GM13977 (cell line): ENCODE results near the gene GAPVD1.
A peak's percentile ranks its signal among the peaks of the same experiment; 100 is the strongest.
"Not testable (repeated sequence)": the region's sequence is repeated elsewhere in the genome, so short reads cannot be mapped to it uniquely, and the experiment has no call there.

ENCODE experiments used
- DNase-seq: peaks from one replicate; pipeline ENCODE4 v3.0.0; 2012; ENCODE audit warnings: low spot score
- in situ Hi-C: fragments of 300-500 bp; cut with MboI; formaldehyde crosslinking; loops from one replicate; pipeline ENCODE4 v1.12.0; 2022; ENCODE audit warnings: low sequenced_read_pairs, low pct_unique_long_range_greater_than_20kb, mixed read lengths, inconsistent platforms; ENCODE audit not compliant: unreplicated experiment
- TF ChIP-seq, protein P1 (sequence below): IDR thresholded peaks from 2 replicates; pipeline ENCODE4 v1.5.1; 2012; ENCODE audit warnings: mild to moderate bottlenecking, control low read depth; ENCODE audit not compliant: insufficient read depth; ENCODE audit errors: extremely low read depth, missing control alignments

Gene GAPVD1

DNA sequence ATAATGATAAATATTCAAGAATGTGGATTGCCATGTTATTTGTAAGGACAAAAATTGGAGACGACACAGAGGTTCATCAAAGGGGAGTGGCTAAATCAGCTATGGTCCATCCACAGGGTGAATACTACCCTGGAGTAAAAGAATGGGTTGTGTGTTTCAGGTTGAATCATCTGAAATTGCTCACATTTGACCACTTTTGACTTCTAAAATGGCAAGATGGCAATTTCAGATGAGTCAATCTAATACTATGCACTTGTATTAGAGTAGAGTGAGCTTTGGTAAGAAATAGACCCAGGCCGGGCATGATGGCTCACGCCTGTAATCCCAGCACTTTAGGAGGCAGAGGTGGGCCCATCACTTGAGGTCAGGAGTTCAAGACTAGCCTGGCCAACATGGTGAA is 131.8 kb downstream of the GAPVD1 start:
- TF ChIP-seq, protein P1, sequence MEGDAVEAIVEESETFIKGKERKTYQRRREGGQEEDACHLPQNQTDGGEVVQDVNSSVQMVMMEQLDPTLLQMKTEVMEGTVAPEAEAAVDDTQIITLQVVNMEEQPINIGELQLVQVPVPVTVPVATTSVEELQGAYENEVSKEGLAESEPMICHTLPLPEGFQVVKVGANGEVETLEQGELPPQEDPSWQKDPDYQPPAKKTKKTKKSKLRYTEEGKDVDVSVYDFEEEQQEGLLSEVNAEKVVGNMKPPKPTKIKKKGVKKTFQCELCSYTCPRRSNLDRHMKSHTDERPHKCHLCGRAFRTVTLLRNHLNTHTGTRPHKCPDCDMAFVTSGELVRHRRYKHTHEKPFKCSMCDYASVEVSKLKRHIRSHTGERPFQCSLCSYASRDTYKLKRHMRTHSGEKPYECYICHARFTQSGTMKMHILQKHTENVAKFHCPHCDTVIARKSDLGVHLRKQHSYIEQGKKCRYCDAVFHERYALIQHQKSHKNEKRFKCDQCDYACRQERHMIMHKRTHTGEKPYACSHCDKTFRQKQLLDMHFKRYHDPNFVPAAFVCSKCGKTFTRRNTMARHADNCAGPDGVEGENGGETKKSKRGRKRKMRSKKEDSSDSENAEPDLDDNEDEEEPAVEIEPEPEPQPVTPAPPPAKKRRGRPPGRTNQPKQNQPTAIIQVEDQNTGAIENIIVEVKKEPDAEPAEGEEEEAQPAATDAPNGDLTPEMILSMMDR, result no peak
- peak; percentile 56 for DNase-seq
- in situ Hi-C loops, result no loop called here

DNA sequence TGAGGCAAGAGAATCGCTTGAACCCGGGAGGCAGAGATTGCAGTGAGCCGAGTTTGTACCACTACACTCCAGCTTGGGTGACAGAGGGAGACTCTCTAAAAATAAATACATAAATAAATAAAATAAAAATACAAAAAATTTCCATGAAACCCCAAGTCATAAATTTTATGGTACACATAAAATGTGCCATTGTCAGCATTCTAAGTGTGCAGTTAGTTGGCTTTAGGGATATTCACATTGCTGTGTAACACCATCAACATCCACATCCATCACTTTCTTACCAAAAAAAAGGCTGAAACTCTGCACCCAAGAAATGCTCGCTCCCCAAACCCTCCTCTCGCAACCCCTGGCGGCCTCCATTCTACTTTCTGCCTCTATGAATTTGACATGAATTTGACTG is 135.2 kb downstream of the GAPVD1 start:
- TF ChIP-seq, protein P1, result no peak
- in situ Hi-C loops, result no loop called here
- no peak for DNase-seq

DNA sequence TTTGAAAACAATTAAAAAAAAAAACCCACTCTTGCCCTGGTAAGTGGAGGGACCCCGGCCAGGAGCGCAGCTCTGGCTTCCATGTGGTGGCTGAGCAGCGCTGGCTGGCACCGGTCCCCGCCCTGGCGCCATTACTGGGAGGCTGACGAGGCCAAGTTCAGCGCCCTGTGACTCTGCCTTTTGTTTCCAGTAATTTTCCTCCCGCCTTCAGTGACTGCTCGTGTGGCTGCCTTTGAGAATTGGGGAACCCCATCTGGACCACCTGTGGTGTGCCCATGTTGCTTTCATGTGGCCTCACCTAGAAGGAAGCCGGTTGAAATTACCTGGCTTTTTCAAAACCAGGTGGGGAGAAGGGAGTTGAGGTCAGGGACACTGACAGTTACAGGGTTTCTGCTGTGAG is 136.1 kb downstream of the GAPVD1 start:
- no peak for DNase-seq
- TF ChIP-seq, protein P1, result no peak
- in situ Hi-C loops, result no loop called here

DNA sequence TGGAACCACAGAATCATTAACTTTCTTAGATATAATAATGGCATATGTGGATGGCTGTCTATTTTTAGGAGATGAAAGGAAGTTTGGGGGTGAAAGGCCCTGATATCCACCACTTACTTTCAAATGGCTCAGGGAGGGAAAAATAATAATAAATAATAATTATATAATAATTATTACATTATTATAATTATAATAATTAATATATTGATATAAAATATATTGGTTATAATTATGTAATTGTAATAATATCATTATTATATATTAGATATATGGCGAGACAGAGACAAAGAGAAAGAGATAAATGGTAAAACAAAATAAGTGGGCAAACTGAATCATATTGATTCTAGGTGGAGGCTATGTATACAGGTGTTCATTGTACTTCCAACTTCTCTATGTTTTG is 136.6 kb downstream of the GAPVD1 start:
- DNase-seq, result no peak
- in situ Hi-C loops, result no loop called here
- TF ChIP-seq, protein P1, result no peak

DNA sequence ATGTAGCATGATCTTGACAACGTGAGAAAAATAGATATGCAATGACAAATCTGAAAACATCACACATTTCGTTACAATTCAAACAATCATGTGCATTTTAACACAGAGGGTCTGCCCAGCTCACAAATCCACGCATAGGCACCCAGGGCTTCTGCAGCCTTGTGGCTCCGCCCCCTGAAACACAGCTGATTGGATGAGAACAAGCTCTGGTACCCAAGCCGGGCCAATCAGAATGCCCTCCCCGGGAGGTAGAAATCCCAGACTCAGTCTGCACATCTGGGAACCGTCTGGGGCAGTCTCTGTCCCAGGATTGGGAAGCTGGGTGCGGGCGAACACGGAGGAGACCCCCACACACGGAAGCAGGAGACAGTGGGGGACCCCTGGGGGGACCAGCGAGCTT is 137.5 kb downstream of the GAPVD1 start:
- in situ Hi-C loops, result no loop called here
- DNase-seq, result no peak
- TF ChIP-seq, protein P1, result no peak

DNA sequence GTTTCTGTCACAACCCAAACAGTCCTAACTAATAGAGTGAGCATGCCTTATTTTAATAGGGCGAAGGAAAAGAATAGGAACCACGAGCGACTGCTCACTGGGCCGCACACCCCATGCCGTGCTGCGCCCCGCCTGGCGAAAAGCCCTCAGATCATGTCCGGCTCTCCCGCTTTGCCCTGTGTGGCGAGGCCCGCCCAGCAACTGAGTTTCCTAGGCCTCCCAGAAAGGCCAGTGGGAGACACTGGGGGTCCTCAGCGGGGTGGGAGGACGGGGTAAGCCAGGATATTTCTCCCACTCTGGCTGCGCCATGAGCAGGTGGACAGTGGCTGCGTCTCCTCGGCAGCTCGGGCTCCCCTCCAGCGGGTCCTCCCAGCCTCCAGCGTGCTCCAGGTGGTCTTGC is 138.0 kb downstream of the GAPVD1 start:
- in situ Hi-C loops, result loop anchor here (25.0 kb wide), 1 partner anchor 838 kb away; no protein-coding TSS in a partner anchor
- DNase-seq, result no peak
- TF ChIP-seq, protein P1, result no peak

DNA sequence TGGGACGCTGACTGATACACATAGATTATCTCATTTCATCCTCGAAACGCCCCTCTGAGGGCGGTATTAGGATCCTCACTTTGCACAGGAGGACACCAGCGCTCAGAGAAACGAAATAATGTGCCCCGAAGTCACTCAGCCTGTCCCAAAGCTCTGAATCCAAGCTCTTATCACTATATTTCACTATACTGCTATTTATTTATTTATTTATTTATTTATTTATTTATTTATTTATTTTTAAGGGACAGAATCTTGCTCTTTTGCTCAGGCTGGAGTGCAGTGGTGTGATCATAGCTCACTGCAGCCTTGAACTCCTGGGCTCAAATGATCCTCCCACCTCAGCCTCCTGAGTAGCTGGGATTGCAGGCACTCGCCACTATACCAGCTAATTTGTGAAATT is 138.6 kb downstream of the GAPVD1 start:
- not testable (repeated sequence) for DNase-seq
- in situ Hi-C loops, result loop anchor here (25.0 kb wide), 1 partner anchor 837 kb away; no protein-coding TSS in a partner anchor
